Ishikawa (cell line): ENCODE results near the gene TENT4A.

ENCODE experiments used
- CEBPB ChIP-seq: IDR thresholded peaks from 2 replicates; pipeline ENCODE4 v1.6.1; 2012
- CREB1 ChIP-seq: IDR thresholded peaks from 2 replicates; pipeline ENCODE4 v1.6.1; 2012; ENCODE audit warnings: low read depth
- EGR1 ChIP-seq: IDR thresholded peaks from 2 replicates; pipeline ENCODE4 v1.6.1; 2012
- EP300 ChIP-seq: IDR thresholded peaks from 2 replicates; pipeline ENCODE4 v1.6.1; 2012; ENCODE audit warnings: borderline replicate concordance
- FOXM1 ChIP-seq: IDR thresholded peaks from 2 replicates; pipeline ENCODE4 v1.6.1; 2012; ENCODE audit warnings: low read depth, borderline replicate concordance
- MAX ChIP-seq: IDR thresholded peaks from 2 replicates; pipeline ENCODE4 v1.6.1; 2012
- RAD21 ChIP-seq: IDR thresholded peaks from 2 replicates; pipeline ENCODE4 v1.6.1; 2012; ENCODE audit warnings: low read depth
- REST ChIP-seq: IDR thresholded peaks from 2 replicates; pipeline ENCODE4 v1.6.1; 2012; ENCODE audit warnings: low read depth, mild to moderate bottlenecking
- TAF1 ChIP-seq: IDR thresholded peaks from 2 replicates; pipeline ENCODE4 v1.6.1; 2012; ENCODE audit warnings: low read depth, mild to moderate bottlenecking
- TCF12 ChIP-seq: IDR thresholded peaks from 2 replicates; pipeline ENCODE4 v1.6.1; 2012; ENCODE audit warnings: low read depth
- TEAD4 ChIP-seq: IDR thresholded peaks from 2 replicates; pipeline ENCODE4 v1.6.1; 2012
- USF1 ChIP-seq: IDR thresholded peaks from 2 replicates; pipeline ENCODE4 v1.6.1; 2012
- YY1 ChIP-seq: IDR thresholded peaks from 2 replicates; pipeline ENCODE4 v1.6.1; 2012; ENCODE audit warnings: low read depth
- ZBTB7A ChIP-seq: IDR thresholded peaks from 2 replicates; pipeline ENCODE4 v1.6.1; 2012; ENCODE audit warnings: low read depth

- no peak for TF ChIP-seq FOXM1
- TF ChIP-seq TEAD4 = peak; percentile 48
- no peak for TF ChIP-seq TAF1
- TF ChIP-seq MAX = peak; percentile 23; the same call in 1 of the 2 replicates
- TF ChIP-seq ZBTB7A = no peak
- TF ChIP-seq YY1 = no peak
- no peak for TF ChIP-seq REST
- TF ChIP-seq USF1 = no peak
- no peak for TF ChIP-seq RAD21
- TF ChIP-seq EGR1 = no peak
- TF ChIP-seq CEBPB = no peak
- peak; percentile 42; the same call in 1 of the 2 replicates for TF ChIP-seq EP300
- no peak for TF ChIP-seq CREB1
- TF ChIP-seq TCF12 = peak; percentile 44; the same call in 1 of the 2 replicates
Observed at GRCh38 chr5:6773342-6774035, 60.3 kb downstream of the TENT4A start.
